BE2C (cell line): Measurements from ENCODE around the gene PPARG.

ENCODE experiments used
- DNase-seq: peaks from one replicate; pipeline ENCODE4 v3.0.0-alpha.2; 2020
- H3K27me3 ChIP-seq: fragments of 250-450 bp; sonication (Bioruptor Pico); 2 replicates; pipeline ENCODE4 v1.5.1; 2020; ENCODE audit warnings: mild to moderate bottlenecking
- H3K36me3 ChIP-seq: fragments of 250-450 bp; sonication (Bioruptor Pico); 2 replicates; pipeline ENCODE4 v1.5.1; 2020; ENCODE audit warnings: mild to moderate bottlenecking
- H3K4me1 ChIP-seq: fragments of 250-450 bp; sonication (Bioruptor Pico); 2 replicates; pipeline ENCODE4 v1.5.1; 2020
- H3K4me3 ChIP-seq: 2 replicates; pipeline ENCODE4 v1.5.1; 2011; ENCODE audit warnings: low read depth, low read length
- H3K9me3 ChIP-seq: fragments of 250-450 bp; sonication (Bioruptor Pico); 2 replicates; pipeline ENCODE4 v1.5.1; 2020
- TF ChIP-seq, protein P1 (sequence below): IDR thresholded peaks from 2 replicates; pipeline ENCODE4 v1.5.1; 2012; ENCODE audit warnings: mild to moderate bottlenecking, low read depth, low read length

Gene PPARG

DNA sequence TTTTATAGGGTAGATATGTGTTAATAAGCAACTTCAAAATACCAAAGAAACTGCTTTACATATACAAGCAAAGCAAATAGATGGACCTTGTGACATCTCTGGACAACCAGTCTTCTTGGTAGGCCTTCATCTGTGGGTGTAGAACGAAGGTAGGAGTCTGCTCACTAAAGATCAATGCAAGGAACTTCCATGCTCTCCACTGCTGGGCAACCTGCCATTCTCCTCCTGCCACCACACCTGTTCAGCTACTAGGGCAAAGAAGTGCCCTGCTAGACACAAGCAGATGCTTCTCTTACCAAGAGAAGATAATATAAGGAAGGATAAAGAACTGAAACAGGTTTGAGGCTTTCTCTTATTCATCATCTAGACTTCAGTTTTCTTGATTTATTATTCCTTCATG is 12.6 kb downstream of the PPARG start:
- Histone ChIP-seq H3K27me3 (no peaks in the 10 kb centered on the region), H3K36me3 (no peaks in the 10 kb centered on the region), H3K4me3 (no peak overlapping the region), H3K9me3 (no peaks in the 10 kb centered on the region), H3K4me1 (no peaks in the 10 kb centered on the region)
- TF ChIP-seq, protein P1, sequence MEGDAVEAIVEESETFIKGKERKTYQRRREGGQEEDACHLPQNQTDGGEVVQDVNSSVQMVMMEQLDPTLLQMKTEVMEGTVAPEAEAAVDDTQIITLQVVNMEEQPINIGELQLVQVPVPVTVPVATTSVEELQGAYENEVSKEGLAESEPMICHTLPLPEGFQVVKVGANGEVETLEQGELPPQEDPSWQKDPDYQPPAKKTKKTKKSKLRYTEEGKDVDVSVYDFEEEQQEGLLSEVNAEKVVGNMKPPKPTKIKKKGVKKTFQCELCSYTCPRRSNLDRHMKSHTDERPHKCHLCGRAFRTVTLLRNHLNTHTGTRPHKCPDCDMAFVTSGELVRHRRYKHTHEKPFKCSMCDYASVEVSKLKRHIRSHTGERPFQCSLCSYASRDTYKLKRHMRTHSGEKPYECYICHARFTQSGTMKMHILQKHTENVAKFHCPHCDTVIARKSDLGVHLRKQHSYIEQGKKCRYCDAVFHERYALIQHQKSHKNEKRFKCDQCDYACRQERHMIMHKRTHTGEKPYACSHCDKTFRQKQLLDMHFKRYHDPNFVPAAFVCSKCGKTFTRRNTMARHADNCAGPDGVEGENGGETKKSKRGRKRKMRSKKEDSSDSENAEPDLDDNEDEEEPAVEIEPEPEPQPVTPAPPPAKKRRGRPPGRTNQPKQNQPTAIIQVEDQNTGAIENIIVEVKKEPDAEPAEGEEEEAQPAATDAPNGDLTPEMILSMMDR = no peak
- no peak for DNase-seq

DNA sequence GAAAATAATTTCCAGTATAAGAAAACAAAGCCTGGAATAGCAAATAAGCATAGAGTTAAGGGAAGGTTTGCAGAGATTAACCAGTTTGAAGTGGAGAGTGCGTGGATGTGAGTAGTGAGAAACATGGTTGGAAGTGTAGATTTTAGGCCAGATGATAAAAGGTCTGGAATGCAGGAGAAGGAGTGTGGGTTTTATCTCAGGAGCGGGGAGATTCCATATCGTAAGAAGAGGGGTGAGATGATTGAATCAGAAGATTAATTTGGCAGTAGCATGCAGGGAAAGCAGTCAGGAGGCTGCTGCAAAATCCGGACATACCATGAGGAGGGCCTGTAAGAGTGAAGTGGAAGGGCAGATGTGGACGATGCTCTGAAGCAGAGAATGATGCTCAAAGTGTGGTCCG is 13.7 kb downstream of the PPARG start:
- Histone ChIP-seq H3K27me3 (no peaks in the 10 kb centered on the region), H3K36me3 (no peaks in the 10 kb centered on the region), H3K4me1 (no peaks in the 10 kb centered on the region), H3K9me3 (no peaks in the 10 kb centered on the region), H3K4me3 (no peak overlapping the region)
- DNase-seq = no peak
- TF ChIP-seq, protein P1 = no peak

DNA sequence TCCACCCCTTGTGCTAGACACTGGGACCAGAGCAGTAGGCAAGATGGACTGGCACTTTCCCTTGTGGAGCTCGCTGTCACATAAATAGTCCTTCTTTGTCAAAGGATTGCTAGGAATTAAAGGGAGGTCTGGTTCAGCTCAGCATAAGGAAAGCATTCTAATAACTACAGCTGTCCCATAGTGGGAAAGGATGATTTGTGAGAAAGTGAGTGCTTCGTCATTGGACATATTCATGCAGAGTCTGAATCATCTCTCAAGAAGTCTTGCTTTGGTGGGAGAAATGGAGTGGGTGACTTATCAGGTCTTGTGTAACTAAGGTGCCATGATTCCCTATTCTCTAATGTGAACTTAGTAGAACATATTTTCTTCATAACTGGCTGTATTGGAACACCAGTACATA is 14.7 kb downstream of the PPARG start:
- no peaks in the 10 kb centered on the region for H3K36me3 ChIP-seq
- H3K4me3 ChIP-seq = no peak overlapping the region
- no peaks in the 10 kb centered on the region for H3K9me3 ChIP-seq
- no peak for DNase-seq
- no peaks in the 10 kb centered on the region for H3K27me3 ChIP-seq
- TF ChIP-seq, protein P1 = no peak
- no peaks in the 10 kb centered on the region for H3K4me1 ChIP-seq

DNA sequence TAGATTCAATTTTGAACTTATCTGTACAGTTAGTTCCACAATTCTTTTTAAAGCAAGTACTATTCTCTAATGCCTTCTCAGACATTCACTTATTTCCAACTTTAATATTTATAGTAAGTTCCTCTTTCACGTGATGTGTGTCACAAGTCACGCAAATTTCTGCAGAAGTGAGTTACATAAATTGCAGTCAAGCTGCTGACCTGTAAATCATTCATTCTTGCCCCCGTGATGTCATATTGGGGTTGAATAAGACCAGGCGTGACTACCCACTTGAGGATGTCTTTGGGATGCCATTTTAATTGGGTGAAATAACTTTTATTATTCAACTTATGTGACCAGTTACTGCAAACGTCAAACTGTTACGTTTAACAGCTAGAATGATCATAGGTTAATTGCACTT is 15.1 kb downstream of the PPARG start:
- no peak for DNase-seq
- TF ChIP-seq, protein P1 = no peak
- Histone ChIP-seq H3K36me3 (no peaks in the 10 kb centered on the region), H3K9me3 (no peaks in the 10 kb centered on the region), H3K27me3 (no peaks in the 10 kb centered on the region), H3K4me1 (no peaks in the 10 kb centered on the region), H3K4me3 (no peak overlapping the region)

DNA sequence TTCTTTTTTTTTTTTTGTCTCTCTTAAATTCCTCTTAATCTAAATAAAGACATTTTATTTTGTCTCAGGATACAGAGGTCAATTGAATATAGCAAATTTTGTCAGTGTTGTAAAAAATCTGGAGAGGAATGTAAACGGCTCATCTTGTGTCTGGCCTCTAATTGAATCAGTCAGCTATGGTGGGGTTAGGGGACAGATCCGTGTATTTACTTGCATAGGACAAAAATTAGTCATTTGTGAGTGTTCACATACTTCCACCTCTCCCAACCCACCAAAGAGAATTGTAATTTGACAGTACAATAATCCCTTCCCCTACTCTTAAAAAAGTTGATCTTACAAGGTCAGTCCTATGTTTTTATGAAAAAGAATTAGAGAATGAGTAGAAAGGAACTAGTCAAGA is 18.3 kb downstream of the PPARG start:
- Histone ChIP-seq H3K9me3 (no peaks in the 10 kb centered on the region), H3K36me3 (no peaks in the 10 kb centered on the region), H3K27me3 (no peaks in the 10 kb centered on the region), H3K4me1 (no peaks in the 10 kb centered on the region), H3K4me3 (no peak overlapping the region)
- no peak for DNase-seq
- TF ChIP-seq, protein P1 = no peak

DNA sequence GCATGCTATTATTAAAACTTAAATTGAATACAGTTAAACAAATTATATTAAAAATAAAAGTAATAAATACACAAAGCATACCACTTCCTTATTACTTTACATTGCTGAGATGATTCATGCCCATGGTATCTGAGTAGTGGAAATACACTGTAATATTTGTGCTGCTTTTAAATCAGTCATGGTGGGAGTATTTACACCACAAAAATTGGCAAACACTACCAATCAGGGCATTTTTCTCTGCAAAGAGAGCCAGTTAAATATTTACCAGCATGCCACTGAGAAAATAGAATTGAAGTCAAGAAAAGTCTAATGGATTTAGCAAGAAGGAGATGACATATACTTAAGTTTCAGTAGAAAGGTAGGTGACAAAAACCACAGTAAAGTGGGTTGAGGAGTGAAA is 19.6 kb downstream of the PPARG start:
- no peaks in the 10 kb centered on the region for H3K27me3 ChIP-seq
- TF ChIP-seq, protein P1 = no peak
- H3K9me3 ChIP-seq = no peaks in the 10 kb centered on the region
- H3K36me3 ChIP-seq = no peaks in the 10 kb centered on the region
- DNase-seq = no peak
- H3K4me3 ChIP-seq = no peak overlapping the region
- no peaks in the 10 kb centered on the region for H3K4me1 ChIP-seq
